ENCODE measurements around the gene DCLK1.

Gene DCLK1

GRCh38 chr13:35917942-35918645, 213.1 kb downstream of the DCLK1 start:
- TF ChIP-seq, protein P1, sequence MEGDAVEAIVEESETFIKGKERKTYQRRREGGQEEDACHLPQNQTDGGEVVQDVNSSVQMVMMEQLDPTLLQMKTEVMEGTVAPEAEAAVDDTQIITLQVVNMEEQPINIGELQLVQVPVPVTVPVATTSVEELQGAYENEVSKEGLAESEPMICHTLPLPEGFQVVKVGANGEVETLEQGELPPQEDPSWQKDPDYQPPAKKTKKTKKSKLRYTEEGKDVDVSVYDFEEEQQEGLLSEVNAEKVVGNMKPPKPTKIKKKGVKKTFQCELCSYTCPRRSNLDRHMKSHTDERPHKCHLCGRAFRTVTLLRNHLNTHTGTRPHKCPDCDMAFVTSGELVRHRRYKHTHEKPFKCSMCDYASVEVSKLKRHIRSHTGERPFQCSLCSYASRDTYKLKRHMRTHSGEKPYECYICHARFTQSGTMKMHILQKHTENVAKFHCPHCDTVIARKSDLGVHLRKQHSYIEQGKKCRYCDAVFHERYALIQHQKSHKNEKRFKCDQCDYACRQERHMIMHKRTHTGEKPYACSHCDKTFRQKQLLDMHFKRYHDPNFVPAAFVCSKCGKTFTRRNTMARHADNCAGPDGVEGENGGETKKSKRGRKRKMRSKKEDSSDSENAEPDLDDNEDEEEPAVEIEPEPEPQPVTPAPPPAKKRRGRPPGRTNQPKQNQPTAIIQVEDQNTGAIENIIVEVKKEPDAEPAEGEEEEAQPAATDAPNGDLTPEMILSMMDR (IDR thresholded peaks at IDR 0.05; ENCODE audit: insufficient read depth, missing control alignments), result no peak
- DNase-seq (ENCODE audit: insufficient read length, low spot score) (no peak), FAIRE-seq (no peak)

GRCh38 chr13:35917252-35917941, 213.8 kb downstream of the DCLK1 start:
- no peak for DNase-seq (ENCODE audit: insufficient read length, low spot score)
- no peak for FAIRE-seq
- TF ChIP-seq, protein P1 (IDR thresholded peaks at IDR 0.05; ENCODE audit: insufficient read depth, missing control alignments), result no peak

GRCh38 chr13:35916146-35916545, 215.0 kb downstream of the DCLK1 start:
- DNase-seq (ENCODE audit: insufficient read length, low spot score), result no peak
- FAIRE-seq, result no peak
- TF ChIP-seq, protein P1 (IDR thresholded peaks at IDR 0.05; ENCODE audit: insufficient read depth, missing control alignments), result no peak

DNA sequence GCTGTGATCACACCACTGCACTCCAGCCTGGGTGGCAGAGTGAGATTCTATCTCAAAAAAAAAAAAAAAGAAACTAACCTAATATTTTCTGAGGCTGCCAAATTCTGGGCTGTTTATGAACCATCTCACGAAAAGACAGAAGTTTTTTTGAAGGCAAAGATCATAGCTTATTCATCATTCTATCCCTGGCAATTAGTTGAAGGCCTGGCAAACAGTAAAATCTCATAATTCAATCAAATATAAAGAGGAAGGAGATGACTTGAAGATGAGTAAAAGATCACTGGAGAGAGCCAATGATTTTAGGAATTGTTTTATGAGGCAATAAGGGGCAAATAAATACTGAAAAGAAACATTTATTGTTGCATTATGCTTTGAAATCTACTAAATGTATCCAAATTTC, 216.5 kb downstream of the DCLK1 start:
- TF ChIP-seq, protein P1 (IDR thresholded peaks at IDR 0.05; ENCODE audit: insufficient read depth, missing control alignments), result no peak
- no peak for DNase-seq (ENCODE audit: insufficient read length, low spot score)
- FAIRE-seq, result no peak

GRCh38 chr13:35912841-35913240, 218.3 kb downstream of the DCLK1 start:
- TF ChIP-seq, protein P1 (IDR thresholded peaks at IDR 0.05; ENCODE audit: insufficient read depth, missing control alignments), result no peak
- DNase-seq (ENCODE audit: insufficient read length, low spot score), result no peak
- no peak for FAIRE-seq

DNA sequence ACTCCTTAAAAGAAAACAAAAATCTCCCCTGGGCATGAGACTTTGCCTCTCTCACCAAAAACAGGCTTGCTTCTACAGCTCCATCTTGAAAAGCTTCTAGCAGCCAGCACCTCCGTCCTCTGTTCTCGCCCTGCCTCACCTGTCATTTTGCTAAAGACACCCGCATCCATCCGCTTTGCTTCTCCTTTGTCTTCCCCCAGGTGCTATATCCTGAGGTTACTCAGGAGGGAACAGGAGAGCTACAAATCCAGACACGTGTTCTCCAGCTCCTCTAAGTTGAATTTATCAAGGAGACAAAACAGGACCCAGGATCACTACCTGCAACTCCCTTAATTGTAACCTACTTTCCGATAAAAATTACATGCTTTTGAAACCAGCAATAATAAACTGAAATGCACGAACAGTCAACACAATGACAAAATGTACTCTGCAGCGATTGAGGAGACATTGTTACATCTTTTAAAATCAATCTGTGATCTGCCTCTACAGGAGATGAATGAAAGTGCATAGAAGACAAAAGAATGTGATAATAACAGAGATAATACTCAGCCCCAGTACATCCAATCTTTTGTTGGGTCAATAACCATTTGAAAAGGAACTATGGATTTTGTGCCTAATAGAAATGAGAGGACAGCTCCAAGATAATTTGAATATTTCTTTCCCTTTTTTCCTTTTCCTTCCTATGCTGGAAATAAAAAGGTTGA, 221.2 kb downstream of the DCLK1 start:
- FAIRE-seq (no peak), DNase-seq (ENCODE audit: insufficient read length, low spot score) (no peak)
- TF ChIP-seq, protein P1 (IDR thresholded peaks at IDR 0.05; ENCODE audit: insufficient read depth, missing control alignments), result no peak

All from D721Med (cell line).